ENCODE measurements around the gene ACOXL. TPM values are rescaled to one million over a fixed set of nuclear protein-coding genes. Genes with fewer than 3 reads are reported as not detected.
A peak's percentile ranks its signal among the peaks of the same experiment; 100 is the strongest.

Gene ACOXL
- total and polyA plus RNA-seq, 9 of the 15 experiments (the other 6 are each of a cell fraction or from before 2014, with no cell fraction given), result 0.31 to 0.56 TPM; not detected in 7

DNA sequence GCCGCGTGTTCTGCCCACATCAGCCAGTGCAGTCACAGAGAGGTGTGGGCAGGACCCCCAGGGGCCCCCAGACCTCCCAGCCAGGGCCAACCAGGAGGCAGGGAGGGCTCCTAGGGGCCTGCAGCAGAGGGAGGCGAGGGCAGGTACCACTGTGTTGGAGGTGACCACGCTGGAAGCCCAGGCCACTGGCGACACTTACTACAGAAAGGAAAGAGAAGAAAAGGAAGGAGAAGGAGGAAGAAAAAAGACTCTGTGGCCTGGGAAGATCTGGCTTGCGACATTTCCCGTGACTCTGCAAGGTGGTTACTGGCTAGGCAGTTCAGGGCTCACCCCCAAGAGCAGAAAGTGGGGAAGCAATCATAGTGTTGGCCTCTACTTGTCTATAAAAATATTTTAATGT, 290.3 kb downstream of the ACOXL start:
- peaks cover 19 to 45% of the 10 kb centered on the region in 2 experiments for H3K27me3 ChIP-seq (ENCODE audit: control insufficient read depth in 2 of 2, insufficient read depth in 2 of 2, low read length in 2 of 2)
- CTCF ChIA-PET (ENCODE audit: low intra/inter-chr PET ratio), result no interaction called here

DNA sequence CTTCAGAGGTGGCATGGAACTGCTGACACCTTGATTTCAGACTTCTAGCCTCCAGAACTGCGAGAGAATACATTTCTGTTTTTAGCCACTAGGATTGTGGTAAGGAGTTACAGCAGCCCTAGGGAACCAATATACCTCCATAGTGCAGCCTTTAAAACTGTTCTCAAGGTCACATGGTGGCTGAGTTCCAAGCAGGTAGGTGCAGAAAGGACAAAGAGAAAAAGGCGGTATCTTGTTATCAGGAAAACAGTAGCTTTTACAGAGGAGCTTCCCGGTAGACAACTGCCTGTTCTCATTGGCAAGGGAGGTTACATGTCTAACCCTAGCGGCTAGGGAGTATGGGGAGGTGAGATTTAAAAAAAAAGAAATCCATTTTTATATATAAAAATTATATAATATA, 292.1 kb downstream of the ACOXL start:
- Histone ChIP-seq H3K4me1 (replicated peaks in 1 of 2; ENCODE audit: control insufficient read depth in 2 of 2, insufficient read depth in 2 of 2, low read length in 2 of 2) (no peaks in the 10 kb centered on the region), H3K27ac (ENCODE audit: extremely low read depth, low read depth, low read length) (no peak overlapping the region), H3K4me2 (ENCODE audit: insufficient read depth, low read length) (no peak overlapping the region), H2AFZ (ENCODE audit: low read depth, low read length) (no peak overlapping the region), H3K9me1 (ENCODE audit: control insufficient read depth, insufficient read depth, low read length) (no peaks in the 10 kb centered on the region), H3K9me3 (replicated peaks; ENCODE audit: control insufficient read depth, insufficient read depth, low read depth, low read length) (no peaks in the 10 kb centered on the region), H3K27me3 (ENCODE audit: control insufficient read depth in 2 of 2, insufficient read depth in 2 of 2, low read length in 2 of 2) (peaks cover 17 to 35% of the 10 kb centered on the region in 2 experiments), H3K36me3 (ENCODE audit: control insufficient read depth, insufficient read depth, low read length) (no peaks in the 10 kb centered on the region), H3K4me3 (no peak overlapping the region), H3K79me2 (ENCODE audit: control insufficient read depth, insufficient read depth, low read length) (no peaks in the 10 kb centered on the region), H3K9ac (ENCODE audit: insufficient read depth in 1 of 2, low read depth in 2 of 2, low read length in 2 of 2) (no peak overlapping the region), H4K20me1 (replicated peaks; ENCODE audit: control insufficient read depth, insufficient read depth, low read length) (no peaks in the 10 kb centered on the region)
- no peak for FAIRE-seq
- no TSS peak for BruUV-seq (replicated peaks)
- no peak for ATAC-seq
- CTCF ChIA-PET (ENCODE audit: low intra/inter-chr PET ratio), result no interaction called here
- intact Hi-C loops (cut with micrococcal nuclease) (no loop called here), in situ Hi-C loops (cut with MboI) (no loop called here)
- WGBS (ENCODE audit: insufficient coverage, low coverage, missing lambda C conversion rate), result 1% methylated on average over 4 of the region's 4 CpGs
- TF ChIP-seq CBFB (CRISPR knock-in tag; IDR thresholded peaks at IDR 0.05) (no peak), ZNF134 (CRISPR knock-in tag; conservative IDR thresholded peaks at IDR 0.05) (no peak)
- POLR2A ChIA-PET, result no interaction called here
- no peak for DNase-seq (ENCODE audit: extremely low read depth in 1 of 4, low spot score in 3 of 4)

More for the DNA sequence above, 290.3 kb downstream of the ACOXL start:
- no peak overlapping the region for H3K4me2 ChIP-seq (ENCODE audit: insufficient read depth, low read length)
- ATAC-seq (no peak), DNase-seq (ENCODE audit: extremely low read depth in 1 of 4, low spot score in 3 of 4) (no peak), FAIRE-seq (no peak)
- no peaks in the 10 kb centered on the region for H3K36me3 ChIP-seq (ENCODE audit: control insufficient read depth, insufficient read depth, low read length)
- no peaks in the 10 kb centered on the region for H3K9me3 ChIP-seq (replicated peaks; ENCODE audit: control insufficient read depth, insufficient read depth, low read depth, low read length)
- WGBS (ENCODE audit: insufficient coverage, low coverage, missing lambda C conversion rate), result 2% methylated on average over 6 of the region's 7 CpGs
- in situ Hi-C loops (cut with MboI), result no loop called here
- H2AFZ ChIP-seq (ENCODE audit: low read depth, low read length), result no peak overlapping the region
- intact Hi-C loops (cut with micrococcal nuclease), result no loop called here
- peak; percentile 48; the same call in 1 of the 2 replicates for TF ChIP-seq CEBPB (tag; IDR thresholded peaks at IDR 0.05)
- TF ChIP-seq ZBTB8A (IDR thresholded peaks at IDR 0.05; ENCODE audit: partially characterized antibody), result no peak
- no peak overlapping the region for H3K27ac ChIP-seq (ENCODE audit: extremely low read depth, low read depth, low read length)
- H3K9ac ChIP-seq (ENCODE audit: insufficient read depth in 1 of 2, low read depth in 2 of 2, low read length in 2 of 2), result no peak overlapping the region
- no peaks in the 10 kb centered on the region for H3K9me1 ChIP-seq (ENCODE audit: control insufficient read depth, insufficient read depth, low read length)
- H3K4me3 ChIP-seq, result no peak overlapping the region
- no peaks in the 10 kb centered on the region for H4K20me1 ChIP-seq (replicated peaks; ENCODE audit: control insufficient read depth, insufficient read depth, low read length)
- POLR2A ChIA-PET, result interaction anchor here (0.6 to 1.0 kb wide), 2 partner anchors 11 to 230 kb away, joined by 3 read pairs; no protein-coding TSS in a partner anchor
- no TSS peak for BruUV-seq (replicated peaks)
- H3K79me2 ChIP-seq (ENCODE audit: control insufficient read depth, insufficient read depth, low read length), result no peaks in the 10 kb centered on the region
- no peaks in the 10 kb centered on the region for H3K4me1 ChIP-seq (replicated peaks in 1 of 2; ENCODE audit: control insufficient read depth in 2 of 2, insufficient read depth in 2 of 2, low read length in 2 of 2)

Measured in K562 (cell line).